ELR (cell line): Measurements from ENCODE around the gene NTF3.

Experiments used
- DNase-seq: peaks from one replicate; pipeline ENCODE4 v3.0.0-alpha.2; 2015; ENCODE audit warnings: low read depth

Gene NTF3

DNA sequence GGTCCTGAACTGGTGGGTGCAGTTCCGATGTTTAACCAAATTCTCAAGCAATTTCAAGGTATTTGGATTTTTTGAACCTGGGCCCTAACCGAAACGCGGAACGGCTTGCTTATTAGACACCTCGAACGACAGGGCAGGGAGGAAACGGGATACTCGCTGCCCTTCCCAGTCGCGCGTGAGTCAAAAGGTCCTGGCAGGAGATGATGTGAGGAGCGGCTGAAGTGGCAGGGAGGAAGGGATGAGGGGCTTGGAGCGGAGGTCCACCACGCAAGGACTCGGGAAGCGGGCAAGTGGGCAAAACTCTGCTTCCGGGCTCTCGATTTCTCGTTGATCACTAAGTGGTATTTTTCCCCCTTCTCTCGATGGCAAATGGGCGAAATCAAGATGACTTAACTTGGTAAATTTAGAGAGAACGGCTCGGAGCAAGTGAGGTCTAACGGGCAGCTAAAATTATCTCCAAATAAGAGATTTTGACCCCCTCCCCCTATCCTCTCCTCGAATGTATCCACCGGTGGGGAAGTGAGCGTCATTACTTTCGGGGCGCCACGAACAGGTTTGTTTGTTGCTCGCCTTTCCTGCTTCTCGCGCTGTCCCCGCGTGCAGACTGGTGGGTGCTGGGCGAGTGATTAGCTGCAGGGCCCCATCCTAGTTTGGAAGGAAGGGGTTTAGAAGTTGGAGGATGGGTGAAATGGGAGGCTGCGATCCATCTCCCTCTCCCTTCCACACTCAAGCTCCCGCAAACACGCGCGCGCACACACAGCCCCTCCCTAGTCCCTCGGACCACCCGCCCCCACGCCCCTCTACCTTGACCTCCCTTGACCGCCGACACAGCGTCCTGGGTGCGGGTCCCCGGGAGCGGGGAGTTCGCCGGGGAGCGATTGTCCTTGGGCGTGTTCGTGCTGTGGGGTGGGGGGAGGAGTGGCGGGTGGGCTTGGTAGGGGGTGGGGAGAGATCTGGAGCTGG is 986 bp upstream of the NTF3 start:
- no peak for DNase-seq

DNA sequence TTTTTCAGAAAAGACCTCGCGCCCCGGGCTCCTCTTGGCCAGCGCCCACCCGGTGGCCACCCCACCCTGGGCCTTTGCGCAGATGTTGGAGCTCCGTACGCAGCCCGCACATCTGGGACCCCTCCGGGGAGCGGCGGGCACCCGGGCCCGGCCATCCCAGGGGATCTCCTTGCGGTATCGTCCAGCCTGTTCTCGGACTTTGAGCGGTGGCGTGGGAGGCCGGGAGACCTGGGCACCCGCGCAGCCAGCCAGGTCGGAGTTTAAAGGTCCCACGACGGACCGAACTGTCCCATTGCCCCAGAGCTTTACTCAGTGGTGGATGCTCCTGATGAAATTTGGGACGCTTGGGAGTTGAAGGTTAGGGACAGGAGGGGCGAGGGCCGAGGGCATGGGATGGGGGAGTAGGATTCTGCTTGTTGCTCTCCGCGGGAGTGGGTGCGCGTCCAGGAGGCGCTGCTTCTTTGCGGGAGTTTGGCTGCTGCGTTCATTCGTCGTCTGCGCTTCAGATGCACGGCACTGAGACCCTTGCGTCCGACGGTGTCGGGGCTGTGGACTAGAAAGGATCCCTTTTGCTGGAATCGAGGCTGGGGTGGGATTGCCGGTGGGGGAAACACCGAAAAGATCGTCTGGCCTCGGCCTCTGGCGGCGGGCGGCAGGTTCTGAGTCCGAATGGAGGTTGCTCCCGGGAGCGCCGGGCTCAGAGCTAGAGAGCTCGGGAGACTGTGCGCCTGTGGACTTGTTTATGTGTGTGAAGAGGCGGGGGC is 1.4 kb downstream of the NTF3 start:
- peak; percentile 17 for DNase-seq

DNA sequence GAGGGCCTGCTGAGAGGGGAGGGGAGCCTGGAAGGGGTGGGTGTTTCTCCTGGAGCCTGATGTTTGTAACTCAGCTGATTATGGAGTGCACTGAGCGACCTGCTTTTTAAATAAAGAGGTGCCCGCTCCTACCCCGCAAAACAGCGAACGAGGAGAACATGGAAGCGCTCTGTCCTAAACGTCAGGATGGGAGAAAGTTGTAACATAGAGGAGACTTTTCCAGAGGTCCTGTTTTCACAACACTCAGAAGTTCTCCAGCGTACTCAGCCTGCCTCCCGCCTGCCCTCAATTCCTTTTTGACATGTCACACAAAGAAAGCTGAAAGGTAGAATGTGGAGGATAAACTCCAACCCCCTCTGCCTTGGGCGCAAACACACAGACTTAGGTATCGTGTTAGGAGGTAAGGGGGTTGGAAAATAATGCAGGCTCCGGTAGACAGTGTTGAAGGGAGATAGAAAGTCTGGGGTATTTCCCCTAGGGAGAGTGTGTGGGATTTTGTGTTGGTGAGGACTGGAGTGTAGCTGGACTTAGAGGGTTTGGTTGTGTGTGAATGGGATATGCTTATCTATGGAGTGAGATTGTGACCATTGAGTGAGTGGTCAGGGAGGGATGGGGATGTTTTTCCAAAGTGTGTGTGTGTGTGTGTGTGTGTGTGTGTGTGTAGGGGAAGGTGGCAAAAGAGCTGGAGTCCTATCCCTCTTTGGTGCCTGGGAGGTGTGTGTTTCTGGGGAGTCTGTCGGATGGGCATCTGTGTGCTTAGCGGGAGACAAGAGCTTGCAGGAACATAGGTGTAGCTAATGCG is 2.1 kb downstream of the NTF3 start:
- DNase-seq: no peak

DNA sequence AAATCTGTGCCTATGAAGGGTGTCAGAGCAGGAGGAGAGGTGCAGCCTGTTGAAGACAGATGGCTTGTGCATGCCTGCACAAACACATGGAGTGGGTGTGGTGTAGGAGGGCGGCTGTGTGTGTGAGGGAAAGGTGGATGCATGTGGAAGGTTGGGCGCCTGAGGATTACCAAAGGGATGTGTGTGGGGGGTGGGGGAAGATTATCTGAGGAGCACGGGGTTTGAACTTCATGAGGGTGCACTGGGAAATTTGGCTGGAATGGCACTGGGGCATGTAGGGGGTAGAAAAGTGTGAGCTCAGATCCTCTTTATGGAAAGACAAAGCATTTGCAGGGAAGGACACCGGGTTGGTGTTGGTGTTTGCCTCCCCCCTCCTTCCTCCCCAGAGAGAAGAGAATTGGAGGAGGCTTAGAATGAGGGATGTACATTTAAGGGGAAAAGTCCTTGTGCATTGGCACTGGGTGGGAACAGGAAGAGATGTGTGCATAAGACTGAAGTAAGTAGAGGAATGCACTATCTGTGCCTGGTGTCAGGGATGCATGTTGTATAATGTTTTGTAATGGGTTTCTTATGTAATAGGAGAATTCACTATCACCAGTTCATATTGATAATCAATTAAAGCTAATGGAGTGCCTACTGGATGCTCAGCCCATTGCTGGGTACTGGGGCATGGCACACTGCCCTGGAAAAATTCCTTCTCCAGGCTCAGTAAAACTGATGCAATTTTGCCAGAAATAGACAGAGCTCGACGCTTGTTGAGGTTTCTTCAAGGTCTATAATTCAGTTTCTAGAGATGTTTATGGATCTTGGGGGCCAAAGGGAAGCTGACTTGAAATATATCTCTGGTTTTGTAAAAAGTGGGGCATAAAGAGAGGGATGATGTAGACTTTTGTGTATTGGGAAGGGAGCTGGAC is 3.0 kb downstream of the NTF3 start:
- no peak for DNase-seq

DNA sequence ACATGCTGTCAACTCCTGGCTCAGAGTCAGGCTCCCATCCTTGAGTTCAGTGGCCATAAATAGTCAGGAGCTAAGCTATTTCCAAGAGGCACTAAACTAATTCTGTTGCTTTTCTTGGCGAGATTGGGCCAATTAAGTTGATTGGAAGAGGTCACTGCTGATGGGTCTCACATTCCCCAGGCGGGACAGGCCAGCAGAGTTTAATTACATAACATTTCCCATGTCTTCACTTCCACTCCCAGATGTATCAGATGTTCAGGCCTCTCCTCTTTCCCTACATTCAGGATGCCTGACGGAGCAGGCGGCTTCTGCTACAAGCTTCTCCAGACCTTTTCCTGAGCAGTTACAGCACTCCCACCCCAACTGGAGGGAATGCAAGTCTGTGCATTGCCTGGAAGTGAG is 5.3 kb downstream of the NTF3 start:
- no peak for DNase-seq

DNA sequence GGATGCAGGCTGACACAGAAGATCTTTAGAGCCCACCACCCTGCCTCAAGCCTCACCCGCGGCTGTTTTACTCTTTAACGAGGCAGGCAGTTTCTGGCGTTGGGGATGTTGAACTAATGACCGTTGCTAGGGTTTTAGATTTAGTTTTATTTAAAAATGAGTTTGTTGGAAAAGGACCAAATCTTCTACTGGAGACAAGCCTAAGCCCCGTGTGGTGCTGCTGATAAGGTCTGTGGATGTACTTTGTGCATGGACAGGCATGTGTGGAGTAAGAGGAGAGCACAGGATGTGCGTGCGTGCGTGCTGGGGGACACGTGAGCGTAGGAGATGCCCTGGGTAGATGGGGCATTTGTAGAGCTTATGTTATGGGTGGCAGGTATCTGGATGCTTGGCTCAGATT is 5.7 kb downstream of the NTF3 start:
- DNase-seq: no peak

DNA sequence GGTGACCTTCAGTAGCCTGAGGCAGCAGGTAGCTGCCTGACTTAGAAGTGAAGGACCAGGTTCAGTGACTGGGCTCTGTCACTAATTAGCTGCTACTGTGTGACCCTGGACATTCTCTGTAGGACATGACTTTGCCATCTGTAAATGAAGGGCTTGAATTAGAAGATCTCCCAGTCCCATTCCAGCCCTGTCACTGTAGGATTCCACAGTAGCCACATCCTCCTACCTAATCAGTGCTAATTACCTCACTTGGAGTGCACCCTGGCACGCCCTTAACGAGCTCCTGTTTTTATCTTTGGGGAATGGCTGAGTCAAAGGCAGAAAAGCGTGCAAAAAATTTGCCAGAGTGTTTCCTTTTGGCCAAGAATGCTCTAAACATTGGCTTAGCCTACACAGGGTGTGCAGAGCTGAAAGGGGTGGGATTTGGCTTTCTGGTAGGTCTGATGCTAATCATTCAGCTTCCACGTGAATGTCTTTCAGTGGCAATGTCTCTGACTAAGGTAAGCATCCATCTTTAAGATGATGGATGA is 6.8 kb downstream of the NTF3 start:
- DNase-seq: no peak

DNA sequence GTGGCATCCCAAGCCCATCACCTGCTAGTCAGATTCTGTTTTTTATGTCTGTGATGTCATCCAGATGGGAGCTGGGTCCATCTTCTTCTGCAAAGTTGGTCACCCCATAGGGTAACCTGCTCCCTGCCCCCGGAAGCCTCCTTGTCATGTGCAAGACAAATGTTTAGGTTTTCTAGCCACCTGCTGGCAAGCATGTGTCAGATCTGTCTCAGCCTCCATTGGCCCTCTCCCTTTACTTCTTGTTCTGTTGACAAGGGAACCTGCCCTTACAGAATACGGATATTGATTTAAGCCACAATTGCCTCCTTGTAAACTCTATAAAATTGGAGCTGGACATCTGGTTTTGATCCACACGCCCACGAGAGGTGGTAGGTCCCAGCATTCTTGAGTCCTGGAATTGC is 7.5 kb downstream of the NTF3 start:
- DNase-seq: no peak

DNA sequence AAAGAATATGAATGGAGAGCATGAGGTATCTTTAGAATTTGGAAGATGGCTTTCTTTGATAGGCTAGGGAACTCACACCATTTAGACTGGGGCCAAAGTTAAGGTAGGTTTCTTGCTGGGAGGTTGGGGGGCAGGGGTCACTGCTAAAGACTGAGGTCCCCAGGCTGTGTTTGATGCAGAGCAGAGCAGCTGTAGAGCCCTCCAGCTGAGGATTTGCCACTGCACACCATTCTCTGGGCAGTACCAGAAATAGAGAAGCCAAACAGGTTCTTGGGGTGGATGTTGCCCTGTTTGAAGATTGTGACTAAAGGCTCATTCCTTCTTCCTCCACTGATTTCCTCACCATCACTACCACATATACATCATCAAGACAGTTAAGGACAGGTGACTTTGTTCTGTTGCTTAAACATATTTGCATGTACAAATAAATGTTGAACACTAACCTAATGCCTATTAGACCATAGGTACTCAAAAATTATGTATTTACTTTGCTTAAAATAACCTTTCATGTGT is 7.9 kb downstream of the NTF3 start:
- DNase-seq: no peak

DNA sequence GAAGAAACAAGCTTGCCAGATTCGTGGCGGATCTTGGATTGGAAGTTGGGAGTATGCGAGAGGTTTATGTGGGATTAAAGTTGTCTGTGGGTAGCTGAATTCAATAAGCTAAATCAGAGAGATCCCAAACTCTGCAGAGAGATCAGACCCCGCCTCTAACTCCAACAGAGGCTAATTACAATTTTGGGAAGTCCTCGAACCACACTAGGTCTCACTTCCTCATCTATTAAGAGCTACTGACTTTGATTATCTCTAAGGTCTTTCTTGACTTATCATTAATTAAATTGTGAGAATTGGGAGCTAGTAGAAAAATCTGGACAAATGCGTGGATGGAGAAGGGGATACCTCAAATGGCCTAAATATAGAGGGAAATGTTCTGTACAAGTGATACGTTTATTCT is 9.1 kb downstream of the NTF3 start:
- DNase-seq: no peak

DNA sequence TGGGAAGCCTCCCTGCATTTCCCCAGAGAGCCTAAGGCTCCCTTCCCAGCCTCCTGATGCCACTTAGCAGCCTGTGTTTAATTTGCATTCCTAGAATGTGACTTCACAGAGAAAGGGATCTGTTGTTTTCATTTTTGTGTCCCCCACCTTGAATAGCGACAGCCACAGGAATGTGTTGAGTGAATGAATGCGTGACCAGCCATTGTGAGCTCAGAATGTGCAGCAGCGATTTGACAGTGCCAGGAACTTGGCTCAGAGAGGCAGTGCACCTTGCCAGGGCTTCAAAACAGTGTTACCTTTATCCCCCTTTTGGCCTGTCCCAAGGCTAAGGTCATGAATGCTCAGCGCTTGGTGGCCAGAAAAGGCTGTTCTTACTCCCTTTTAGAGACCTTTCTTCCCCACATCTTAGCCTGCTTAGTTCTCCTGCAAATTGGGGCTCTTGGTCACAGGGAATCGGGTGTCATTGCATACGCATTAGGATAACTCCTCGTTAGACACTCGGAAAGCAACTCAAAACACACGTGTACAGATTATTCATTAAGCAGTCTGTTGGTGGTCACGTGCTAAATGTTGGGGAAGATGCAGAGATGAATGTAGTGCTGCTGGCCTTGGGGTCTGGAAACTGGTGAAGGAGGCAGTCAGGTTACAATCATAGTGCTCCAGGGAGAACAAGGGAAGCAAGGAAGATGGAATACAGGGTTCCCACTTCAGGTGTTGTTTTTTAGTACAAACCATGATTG is 9.8 kb downstream of the NTF3 start:
- peak; percentile 49 for DNase-seq

DNA sequence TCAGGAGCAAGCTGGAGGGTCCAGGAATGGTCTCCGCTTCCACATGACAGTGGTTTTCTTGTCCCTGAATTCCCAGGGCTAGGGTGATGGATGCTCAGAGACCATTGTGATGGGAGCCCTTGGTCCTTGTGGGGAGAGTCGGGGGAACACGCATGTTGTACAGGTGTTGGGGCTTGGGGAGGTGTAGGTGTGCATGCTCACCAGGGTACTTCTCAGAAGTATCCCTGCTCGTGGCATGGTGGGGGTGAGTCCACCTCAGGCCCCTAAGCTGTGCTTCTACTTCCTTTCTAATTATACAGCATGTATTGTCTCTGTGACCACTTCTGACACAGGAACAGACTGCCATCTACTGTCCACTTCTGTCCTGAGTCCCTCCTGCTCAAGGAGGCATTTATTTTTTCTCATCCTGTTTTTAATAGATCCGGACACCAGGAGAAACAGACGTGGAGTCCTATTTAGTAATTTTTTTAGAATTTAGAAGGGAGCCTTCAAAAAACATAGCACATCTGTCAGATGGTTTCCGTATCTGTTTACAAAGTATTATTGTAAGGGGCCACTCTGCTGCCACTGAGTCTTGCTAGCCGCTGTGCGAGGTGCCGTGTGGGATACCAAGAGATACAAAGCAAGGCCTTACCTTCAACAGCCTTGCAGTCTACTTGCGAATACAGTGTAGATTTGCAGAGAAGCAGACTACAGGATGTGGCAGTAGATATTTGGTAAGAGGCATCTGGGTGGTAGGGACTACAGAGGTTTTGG is 10.5 kb downstream of the NTF3 start:
- peak; percentile 72 for DNase-seq

DNA sequence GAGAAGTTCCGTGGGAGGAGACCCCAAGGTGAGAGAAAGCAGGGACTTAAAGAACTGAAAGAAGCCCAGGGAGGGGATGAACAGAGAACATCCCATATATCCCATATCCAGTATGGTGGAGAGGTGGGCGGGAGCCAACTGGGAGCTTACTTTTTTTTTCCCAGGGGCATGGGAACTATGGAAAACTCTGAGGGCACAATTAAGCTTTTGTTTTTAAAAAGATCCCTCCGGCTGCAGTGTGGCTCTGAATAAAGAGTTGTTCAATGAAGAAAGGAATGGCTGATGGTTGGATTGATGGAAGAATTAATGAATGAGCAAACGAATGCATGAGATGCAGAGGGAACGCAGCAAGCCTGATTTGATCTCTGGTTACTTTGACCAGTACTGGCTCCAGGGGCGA is 12.6 kb downstream of the NTF3 start:
- no peak for DNase-seq

DNA sequence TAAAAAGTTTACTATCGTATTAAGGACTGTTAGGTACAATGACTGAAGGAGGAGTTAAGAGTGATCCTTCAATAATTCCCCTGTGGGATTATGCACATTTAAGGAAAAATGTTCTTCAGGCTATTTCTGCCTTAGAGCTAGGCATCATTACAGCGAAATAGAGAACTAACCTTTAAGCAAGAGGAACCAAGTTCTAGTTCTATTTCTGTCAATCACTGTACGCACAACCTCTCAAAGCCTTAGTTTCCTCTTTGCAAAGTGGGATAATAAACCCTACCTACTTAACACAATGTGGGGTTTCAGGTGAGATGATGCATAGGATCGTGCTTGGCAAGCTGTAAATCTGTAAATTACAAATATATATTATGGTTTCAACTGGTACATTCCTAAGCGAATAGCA is 15.4 kb downstream of the NTF3 start:
- DNase-seq: no peak

DNA sequence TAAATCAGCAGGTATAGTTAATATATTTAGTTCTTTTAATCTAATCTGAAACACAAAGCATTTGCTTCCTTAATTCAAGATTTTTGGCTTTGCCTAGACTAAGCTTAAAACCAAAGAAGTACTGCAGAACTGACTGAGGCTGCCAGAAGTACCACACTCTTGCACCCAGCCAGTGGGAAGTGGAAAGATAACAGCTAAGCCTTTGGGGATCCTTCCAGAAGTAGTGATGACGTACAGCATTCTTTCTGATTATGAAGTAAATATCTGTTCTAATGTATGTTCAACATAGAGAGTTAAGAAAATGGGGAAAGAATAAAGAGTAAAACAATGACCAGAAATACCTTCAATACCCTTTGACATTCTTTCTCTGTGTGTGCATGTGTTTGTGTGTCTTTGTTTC is 19.3 kb downstream of the NTF3 start:
- DNase-seq: no peak

DNA sequence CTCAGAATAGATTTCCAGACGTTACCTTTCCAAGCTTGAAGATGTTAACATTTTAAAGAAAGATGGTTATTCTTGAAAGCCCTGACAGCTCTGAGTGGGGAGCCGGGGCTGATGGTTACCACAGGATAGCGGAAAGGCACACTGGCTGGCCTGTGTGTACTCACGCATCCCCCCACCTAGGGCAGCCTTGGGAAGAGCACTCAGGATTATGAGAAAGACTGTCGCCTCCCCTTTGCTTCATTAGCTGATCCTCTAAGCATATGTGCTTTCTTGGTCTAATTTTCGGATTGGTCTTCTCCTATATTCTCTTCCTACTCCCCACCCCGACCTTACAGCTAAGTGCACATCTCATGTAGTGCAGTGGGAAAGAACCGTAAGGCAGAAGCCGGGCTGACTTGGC is 20.7 kb downstream of the NTF3 start:
- DNase-seq: no peak

DNA sequence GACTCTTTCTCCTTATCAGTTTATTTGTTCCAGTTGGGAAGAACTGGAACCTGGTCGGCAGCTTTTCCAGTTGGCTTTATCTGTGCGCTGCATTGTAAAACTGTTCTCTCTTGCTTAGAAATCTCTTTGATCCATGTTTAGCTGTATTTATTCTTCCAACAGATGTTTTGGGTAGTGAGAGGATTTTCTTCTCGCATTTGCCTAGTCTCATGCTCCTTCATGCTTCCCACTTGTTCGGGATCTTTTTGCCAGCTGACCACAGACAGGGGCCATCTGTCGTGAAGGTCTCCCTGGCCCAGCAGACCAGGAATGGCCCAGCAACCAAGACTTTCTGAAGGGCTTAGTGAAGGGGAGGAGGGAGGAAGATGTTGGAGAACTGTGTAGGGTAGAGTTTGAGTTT is 21.6 kb downstream of the NTF3 start:
- no peak for DNase-seq

DNA sequence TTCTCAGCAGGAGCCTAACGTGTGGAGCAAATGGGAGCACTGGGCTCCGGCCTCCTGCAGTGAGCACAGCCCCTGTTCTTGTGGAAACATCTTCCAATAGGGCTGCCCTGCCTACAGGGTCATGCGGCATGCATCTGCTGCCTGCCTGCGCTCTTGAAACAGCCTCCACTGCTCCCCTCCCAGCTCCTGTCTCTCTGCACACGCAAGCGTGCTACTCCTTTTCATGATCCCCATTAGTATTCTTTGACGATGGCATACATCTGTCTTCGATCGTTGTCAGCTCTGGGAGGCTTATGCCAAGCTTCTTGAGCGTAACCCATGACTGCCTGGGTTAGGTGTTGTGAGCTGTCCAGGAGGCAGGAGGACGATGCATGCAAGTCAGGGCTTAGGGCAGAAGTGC is 23.1 kb downstream of the NTF3 start:
- DNase-seq: no peak

DNA sequence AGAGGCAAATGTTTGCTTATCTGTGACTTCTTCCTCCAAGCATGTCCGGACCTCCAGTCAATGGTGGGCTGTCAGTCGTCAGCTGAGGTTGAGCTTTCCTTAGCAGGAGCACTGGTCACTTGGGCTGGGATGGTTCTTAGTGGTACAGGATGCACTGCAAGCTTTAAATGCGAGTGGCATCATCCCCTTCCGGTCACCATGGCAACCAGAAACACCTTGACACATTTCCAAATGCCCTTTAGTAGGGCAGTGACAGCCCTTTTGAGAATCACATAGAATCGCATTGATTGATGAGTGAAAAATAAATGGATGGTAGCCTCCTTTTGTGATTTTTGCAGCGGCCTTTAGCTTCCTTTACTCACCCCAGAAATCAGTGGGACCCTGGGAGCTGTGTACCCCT is 24.1 kb downstream of the NTF3 start:
- no peak for DNase-seq
